HCT116 (cell line): ENCODE results near the gene SMARCA4. TPM values are rescaled to one million over a fixed set of nuclear protein-coding genes. Genes with fewer than 3 reads are reported as not detected.

Experiments
- ATAC-seq: fragments of 200-7000 bp; cut with Tn5 transposase; 2 replicates; pipeline ENCODE4 v1.9.1; 2020; ENCODE audit warnings: mild to moderate bottlenecking, moderate library complexity
- BruUV-seq: library from RNA; stranded (reverse); fragments of 400-500 nt; replicated peaks from 2 replicates; lab custom pipeline; 2021; lab: Mats Ljungman, UMichigan
- CTCF ChIA-PET: fragments of 300-600 bp; sonication (Branson Sonifier 250); formaldehyde crosslinking; loops from one replicate; lab custom pipeline; 2021; ENCODE audit warnings: antibody characterized with exemption; lab: Charles Lee
- POLR2A ChIA-PET: fragments of 300-600, 350-600 bp; sonication (Branson Sonifier 250); formaldehyde crosslinking; loops from one replicate; lab custom pipeline; 2021; ENCODE audit warnings: antibody characterized with exemption; lab: Charles Lee
- RAD21 ChIA-PET, 2 experiments: fragments of 300-600 bp; sonication (Branson Sonifier 250); formaldehyde crosslinking; loops; one replicate each; lab custom pipeline; 2023; ENCODE audit warnings: low total read pairs in 2 of 2; ENCODE audit not compliant: uncharacterized antibody in 2 of 2, unreplicated experiment in 2 of 2, low non-redundant PET in 1 of 2; lab: Charles Lee
- DNase-seq: peaks from one replicate; pipeline ENCODE4 v3.0.0-alpha.2; 2010; ENCODE audit warnings: low read depth, low spot score
- H2AFZ ChIP-seq: fragments of 200-600 bp; shearing (Covaris generic), sonication (generic); 2 replicates; pipeline ENCODE4 v1.6.1; 2017; ENCODE audit warnings: low read depth, mixed run types, mixed read lengths, antibody characterized with exemption, low read length; ENCODE audit not compliant: poor library complexity, severe bottlenecking
- H3K27ac ChIP-seq: 2 replicates; pipeline ENCODE4 v1.5.1; 2012; ENCODE audit warnings: low read depth, low read length
- H3K27me3 ChIP-seq: fragments of 200-600 bp; sonication (generic); 2 replicates; pipeline ENCODE4 v1.6.1; 2016; ENCODE audit warnings: mixed run types, low read length, mixed read lengths; ENCODE audit not compliant: insufficient read depth
- H3K36me3 ChIP-seq, 2 experiments: fragments of 200-500 bp in 1 of 2; fragments of 200-600 bp in 1 of 2; sonication (Bioruptor generic) in 1 of 2; sonication (generic) in 1 of 2; 2 replicates each; pipeline versions ENCODE4 v1.5.1 to v1.6.1; 2014 to 2016; ENCODE audit warnings: low read length in 2 of 2, inconsistent platforms in 1 of 2, mixed read lengths in 1 of 2, mixed run types in 1 of 2; ENCODE audit not compliant: insufficient read depth in 2 of 2, control insufficient read depth in 1 of 2
- H3K4me1 ChIP-seq, 2 experiments: fragments of 200-600 bp in 1 of 2; sonication (generic) in 1 of 2; 2 replicates each; pipeline versions ENCODE4 v1.5.1 to v1.6.1; 2012 to 2017; ENCODE audit warnings: low read length in 2 of 2, inconsistent platforms in 1 of 2, mild to moderate bottlenecking in 1 of 2, mixed read lengths in 1 of 2, mixed run types in 1 of 2, moderate library complexity in 1 of 2; ENCODE audit not compliant: insufficient read depth in 2 of 2, control insufficient read depth in 1 of 2
- H3K4me2 ChIP-seq: fragments of 200-600 bp; sonication (generic); 2 replicates; pipeline ENCODE4 v1.6.1; 2017; ENCODE audit warnings: mixed run types, low read length, mixed read lengths
- H3K4me3 ChIP-seq, 2 experiments: fragments of 200-600 bp in 1 of 2; sonication (generic) in 1 of 2; replicated peaks in 1 of 2; 2 replicates each; pipeline ENCODE4 v1.5.1; 2011 to 2016; ENCODE audit warnings: low read length in 2 of 2, control low read depth in 1 of 2, low read depth in 1 of 2, mild to moderate bottlenecking in 1 of 2, mixed read lengths in 1 of 2, mixed run types in 1 of 2
- H3K79me2 ChIP-seq: fragments of 200-600 bp; sonication (generic); 2 replicates; pipeline ENCODE4 v1.6.1; 2017; ENCODE audit warnings: mild to moderate bottlenecking, mixed run types, low read length, moderate library complexity, mixed read lengths; ENCODE audit not compliant: insufficient read depth
- H3K9ac ChIP-seq: fragments of 200-600 bp; sonication (generic); 2 replicates; pipeline ENCODE4 v1.6.1; 2016; ENCODE audit warnings: low read length, mixed read lengths
- H3K9me2 ChIP-seq: fragments of 200-600 bp; sonication (generic), shearing (Covaris generic); 2 replicates; pipeline ENCODE4 v1.6.1; 2017; ENCODE audit warnings: mixed run types, mild to moderate bottlenecking, moderate library complexity; ENCODE audit not compliant: insufficient read depth
- H3K9me3 ChIP-seq, 2 experiments: fragments of 200-500 bp in 1 of 2; fragments of 200-600 bp in 1 of 2; sonication (Bioruptor generic) in 1 of 2; sonication (generic) in 1 of 2; 2 replicates each; pipeline ENCODE4 v1.6.1; 2014 to 2017; ENCODE audit warnings: low read length in 2 of 2, mixed read lengths in 2 of 2, inconsistent platforms in 1 of 2, low read depth in 1 of 2, mild to moderate bottlenecking in 1 of 2, mixed run types in 1 of 2, moderate library complexity in 1 of 2; ENCODE audit not compliant: control insufficient read depth in 1 of 2, insufficient read depth in 1 of 2
- H4K20me1 ChIP-seq: fragments of 200-600 bp; sonication (generic), shearing (Covaris generic); 2 replicates; pipeline ENCODE4 v1.6.1; 2017; ENCODE audit warnings: mixed run types, mild to moderate bottlenecking, moderate library complexity; ENCODE audit not compliant: insufficient read depth
- CBX3 ChIP-seq: IDR thresholded peaks from 2 replicates; pipeline ENCODE4 v1.6.1; 2012; ENCODE audit warnings: low read depth
- CEBPB ChIP-seq: IDR thresholded peaks from 2 replicates; pipeline ENCODE4 v1.6.1; 2012; ENCODE audit warnings: low read depth
- CTCF ChIP-seq, 3 experiments: fragments of 200-600 bp in 1 of 3; sonication (generic) in 1 of 3; IDR thresholded peaks in 2 of 3; conservative IDR thresholded peaks in 1 of 3; 2 replicates each; pipeline ENCODE4 v1.5.1; 2012 to 2017; ENCODE audit warnings: low read depth in 2 of 3, low read length in 2 of 3, antibody characterized with exemption in 1 of 3, borderline replicate concordance in 1 of 3, control low read depth in 1 of 3, mild to moderate bottlenecking in 1 of 3, mixed read lengths in 1 of 3, mixed run types in 1 of 3, moderate library complexity in 1 of 3; ENCODE audit not compliant: insufficient read depth in 1 of 3
- EGR1 ChIP-seq: IDR thresholded peaks from 2 replicates; pipeline ENCODE4 v1.6.1; 2012; ENCODE audit warnings: low read depth
- ELF1 ChIP-seq: IDR thresholded peaks from 2 replicates; pipeline ENCODE4 v1.6.1; 2012; ENCODE audit warnings: low read depth, borderline replicate concordance
- EZH2 ChIP-seq: fragments of 200-600 bp; sonication (generic); IDR thresholded peaks from 2 replicates; pipeline ENCODE4 v1.6.1; 2017; ENCODE audit warnings: antibody characterized with exemption, mixed run types
- JUND ChIP-seq: IDR thresholded peaks from 2 replicates; pipeline ENCODE4 v1.6.1; 2012
- MAX ChIP-seq: IDR thresholded peaks from 2 replicates; pipeline ENCODE4 v1.6.1; 2012
- REST ChIP-seq: IDR thresholded peaks from 2 replicates; pipeline ENCODE4 v1.6.1; 2012; ENCODE audit warnings: low read depth
- SP1 ChIP-seq: IDR thresholded peaks from 2 replicates; pipeline ENCODE4 v1.6.1; 2012; ENCODE audit warnings: low read depth
- TCF7L2 ChIP-seq: IDR thresholded peaks from 2 replicates; pipeline ENCODE4 v1.7.0; 2011; ENCODE audit warnings: borderline replicate concordance, inconsistent platforms; ENCODE audit not compliant: insufficient read depth, insufficient read length; ENCODE audit errors: extremely low read depth
- ZBTB33 ChIP-seq: IDR thresholded peaks from 2 replicates; pipeline ENCODE4 v1.6.1; 2011; ENCODE audit warnings: mild to moderate bottlenecking, low read length, moderate library complexity; ENCODE audit not compliant: insufficient replicate concordance; ENCODE audit errors: extremely low read depth
- ZFX ChIP-seq: fragments of 450-650 bp; IDR thresholded peaks from 2 replicates; pipeline ENCODE4 v1.6.1; 2017
- intact Hi-C: fragments of 100-400 bp; cut with micrococcal nuclease; formaldehyde crosslinking; loops from 2 replicates; pipeline ENCODE4 v1.10.0; 2022
- total RNA-seq: library from RNA; stranded (reverse); gene quantifications from one replicate; pipeline ENCODE4 v1.2.1, GENCODE V29; 2021; ENCODE audit not compliant: unreplicated experiment

Gene SMARCA4
- total RNA-seq, 1 experiment from 2014 or later, result 116 TPM

- no peaks in the 10 kb centered on the region for H3K27me3 ChIP-seq
- ATAC-seq (no peak), DNase-seq (no peak)
- peaks cover 66 to 69% of the 10 kb centered on the region in 2 experiments for H3K36me3 ChIP-seq
- H3K79me2 ChIP-seq, result peaks cover 33% of the 10 kb centered on the region
- TF ChIP-seq TCF7L2 (no peak), SP1 (no peak), EZH2 (no peak), ELF1 (no peak), EGR1 (no peak), JUND (no peak), ZBTB33 (no peak), MAX (no peak), REST (no peak), CTCF (IDR thresholded peaks at IDR 0.05 in 2 of 3, conservative IDR thresholded peaks at IDR 0.05 in 1 of 3; ENCODE audit: borderline replicate concordance in 1 of 3, insufficient read depth in 1 of 3, low read depth in 2 of 3, low read length in 2 of 3) (no peak), CBX3 (no peak), ZFX (no peak), CEBPB (no peak)
- ChIA-PET RAD21 (no interaction called here), POLR2A (interaction anchor here (0.9 kb wide), 1 partner anchor 14 kb away, joined by 3 read pairs; no protein-coding TSS in a partner anchor), CTCF (no interaction called here)
- H3K4me3 ChIP-seq, result no peak overlapping the region
- H3K9me3 ChIP-seq, result no peaks in the 10 kb centered on the region
- intact Hi-C loops, result no loop called here
- no peak overlapping the region for H3K9ac ChIP-seq
- no peak overlapping the region for H3K4me2 ChIP-seq
- TSS peak; percentile 37 for BruUV-seq
- H4K20me1 ChIP-seq, result no peaks in the 10 kb centered on the region; the same call in 1 of the 2 replicates
- no peaks in the 10 kb centered on the region for H3K9me2 ChIP-seq
- H3K4me1 ChIP-seq, result no peaks in the 10 kb centered on the region
- no peak overlapping the region for H3K27ac ChIP-seq
- no peak overlapping the region for H2AFZ ChIP-seq
These were observed 147.9 kb downstream of the SMARCA4 start for GRCh38 chr19:11108746-11109145.
